ENCODE data around the gene SUSD4. TPM values are rescaled to one million over a fixed set of nuclear protein-coding genes. Genes with fewer than 3 reads are reported as not detected.

Gene SUSD4
- polyA plus RNA-seq, 1 of the 3 experiments (the other 2 are of a cell fraction), result 0.31 TPM

GRCh38 chr1:223231011-223231572 is 132.9 kb downstream of the SUSD4 start:
- Histone ChIP-seq H3K79me2 (ENCODE audit: insufficient read depth) (no peaks in the 10 kb centered on the region), H3K9me2 (no peaks in the 10 kb centered on the region), H3K4me2 (peak overlapping the region; percentile 75), H3K27ac (ENCODE audit: low read depth in 2 of 2, low read length in 1 of 2) (peak overlapping the region in 1 of 2 experiments; percentile 77; a peak in 2 of 4 replicates), H3K4me3 (ENCODE audit: low read depth in 2 of 2, low read length in 1 of 2) (no peak overlapping the region), H3K9me3 (no peaks in the 10 kb centered on the region), H3F3A (replicated peaks; ENCODE audit: insufficient read depth) (peaks cover 14% of the 10 kb centered on the region), H3K27me3 (ENCODE audit: insufficient read depth) (no peaks in the 10 kb centered on the region; the same call in 1 of the 2 replicates), H4K20me1 (ENCODE audit: insufficient read depth) (no peaks in the 10 kb centered on the region), H2AFZ (ENCODE audit: low read depth) (no peak overlapping the region; the same call in 1 of the 2 replicates), H3K36me3 (replicated peaks in 1 of 2; ENCODE audit: control insufficient read depth in 1 of 2, insufficient read depth in 2 of 2, low read length in 1 of 2) (no peaks in the 10 kb centered on the region), H3K4me1 (ENCODE audit: control insufficient read depth in 1 of 2, insufficient read depth in 2 of 2, low read depth in 1 of 2, low read length in 1 of 2) (peaks cover 0 to 19% of the 10 kb centered on the region in 2 experiments; a peak in 1 of 4 replicates), H3K9ac (peak overlapping the region; percentile 61; the same call in 1 of the 2 replicates)
- ChIA-PET POLR2A (no interaction called here), CTCF (no interaction called here)
- 65% methylated on average over 7 of the region's 7 CpGs for WGBS (ENCODE audit: low lambda C conversion rate)
- TF ChIP-seq, protein P1, sequence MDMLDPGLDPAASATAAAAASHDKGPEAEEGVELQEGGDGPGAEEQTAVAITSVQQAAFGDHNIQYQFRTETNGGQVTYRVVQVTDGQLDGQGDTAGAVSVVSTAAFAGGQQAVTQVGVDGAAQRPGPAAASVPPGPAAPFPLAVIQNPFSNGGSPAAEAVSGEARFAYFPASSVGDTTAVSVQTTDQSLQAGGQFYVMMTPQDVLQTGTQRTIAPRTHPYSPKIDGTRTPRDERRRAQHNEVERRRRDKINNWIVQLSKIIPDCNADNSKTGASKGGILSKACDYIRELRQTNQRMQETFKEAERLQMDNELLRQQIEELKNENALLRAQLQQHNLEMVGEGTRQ (IDR thresholded peaks at IDR 0.05; ENCODE audit: borderline replicate concordance, low read depth, low read length), result no peak
- TF ChIP-seq FOSL2 (IDR thresholded peaks at IDR 0.05; ENCODE audit: borderline replicate concordance, low read depth), result no peak
- TF ChIP-seq RCOR1 (IDR thresholded peaks at IDR 0.05; ENCODE audit: low read length), result no peak
- no peak for TF ChIP-seq TAF1 (IDR thresholded peaks at IDR 0.05; ENCODE audit: borderline replicate concordance, low read depth, low read length)
- TF ChIP-seq, protein P2, sequence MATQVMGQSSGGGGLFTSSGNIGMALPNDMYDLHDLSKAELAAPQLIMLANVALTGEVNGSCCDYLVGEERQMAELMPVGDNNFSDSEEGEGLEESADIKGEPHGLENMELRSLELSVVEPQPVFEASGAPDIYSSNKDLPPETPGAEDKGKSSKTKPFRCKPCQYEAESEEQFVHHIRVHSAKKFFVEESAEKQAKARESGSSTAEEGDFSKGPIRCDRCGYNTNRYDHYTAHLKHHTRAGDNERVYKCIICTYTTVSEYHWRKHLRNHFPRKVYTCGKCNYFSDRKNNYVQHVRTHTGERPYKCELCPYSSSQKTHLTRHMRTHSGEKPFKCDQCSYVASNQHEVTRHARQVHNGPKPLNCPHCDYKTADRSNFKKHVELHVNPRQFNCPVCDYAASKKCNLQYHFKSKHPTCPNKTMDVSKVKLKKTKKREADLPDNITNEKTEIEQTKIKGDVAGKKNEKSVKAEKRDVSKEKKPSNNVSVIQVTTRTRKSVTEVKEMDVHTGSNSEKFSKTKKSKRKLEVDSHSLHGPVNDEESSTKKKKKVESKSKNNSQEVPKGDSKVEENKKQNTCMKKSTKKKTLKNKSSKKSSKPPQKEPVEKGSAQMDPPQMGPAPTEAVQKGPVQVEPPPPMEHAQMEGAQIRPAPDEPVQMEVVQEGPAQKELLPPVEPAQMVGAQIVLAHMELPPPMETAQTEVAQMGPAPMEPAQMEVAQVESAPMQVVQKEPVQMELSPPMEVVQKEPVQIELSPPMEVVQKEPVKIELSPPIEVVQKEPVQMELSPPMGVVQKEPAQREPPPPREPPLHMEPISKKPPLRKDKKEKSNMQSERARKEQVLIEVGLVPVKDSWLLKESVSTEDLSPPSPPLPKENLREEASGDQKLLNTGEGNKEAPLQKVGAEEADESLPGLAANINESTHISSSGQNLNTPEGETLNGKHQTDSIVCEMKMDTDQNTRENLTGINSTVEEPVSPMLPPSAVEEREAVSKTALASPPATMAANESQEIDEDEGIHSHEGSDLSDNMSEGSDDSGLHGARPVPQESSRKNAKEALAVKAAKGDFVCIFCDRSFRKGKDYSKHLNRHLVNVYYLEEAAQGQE (IDR thresholded peaks at IDR 0.05; ENCODE audit: low read depth, low read length), result no peak
- TF ChIP-seq ELF1 (IDR thresholded peaks at IDR 0.05), result no peak
- TF ChIP-seq JUND (IDR thresholded peaks at IDR 0.05), result no peak
- TF ChIP-seq, protein P3, sequence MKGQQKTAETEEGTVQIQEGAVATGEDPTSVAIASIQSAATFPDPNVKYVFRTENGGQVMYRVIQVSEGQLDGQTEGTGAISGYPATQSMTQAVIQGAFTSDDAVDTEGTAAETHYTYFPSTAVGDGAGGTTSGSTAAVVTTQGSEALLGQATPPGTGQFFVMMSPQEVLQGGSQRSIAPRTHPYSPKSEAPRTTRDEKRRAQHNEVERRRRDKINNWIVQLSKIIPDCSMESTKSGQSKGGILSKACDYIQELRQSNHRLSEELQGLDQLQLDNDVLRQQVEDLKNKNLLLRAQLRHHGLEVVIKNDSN (IDR thresholded peaks at IDR 0.05; ENCODE audit: borderline replicate concordance, low read depth), result no peak
- DNase-seq, result no peak

GRCh38 chr1:223230161-223230881 is 133.7 kb downstream of the SUSD4 start:
- Histone ChIP-seq H3F3A (replicated peaks; ENCODE audit: insufficient read depth) (peaks cover 14% of the 10 kb centered on the region), H3K9me2 (no peaks in the 10 kb centered on the region), H4K20me1 (ENCODE audit: insufficient read depth) (no peaks in the 10 kb centered on the region), H3K27me3 (ENCODE audit: insufficient read depth) (no peaks in the 10 kb centered on the region; the same call in 1 of the 2 replicates), H2AFZ (ENCODE audit: low read depth) (peak overlapping the region; percentile 12; the same call in 1 of the 2 replicates), H3K4me3 (ENCODE audit: low read depth in 2 of 2, low read length in 1 of 2) (no peak overlapping the region; a peak in 1 of 4 replicates), H3K4me2 (peak overlapping the region; percentile 75), H3K9me3 (no peaks in the 10 kb centered on the region), H3K79me2 (ENCODE audit: insufficient read depth) (no peaks in the 10 kb centered on the region), H3K36me3 (replicated peaks in 1 of 2; ENCODE audit: control insufficient read depth in 1 of 2, insufficient read depth in 2 of 2, low read length in 1 of 2) (no peaks in the 10 kb centered on the region), H3K27ac (ENCODE audit: low read depth in 2 of 2, low read length in 1 of 2) (peak overlapping the region in 1 of 2 experiments; percentile 77; a peak in 2 of 4 replicates), H3K9ac (peak overlapping the region; percentile 61; the same call in 1 of the 2 replicates), H3K4me1 (ENCODE audit: control insufficient read depth in 1 of 2, insufficient read depth in 2 of 2, low read depth in 1 of 2, low read length in 1 of 2) (peaks cover 0 to 19% of the 10 kb centered on the region in 2 experiments; a peak in 1 of 4 replicates)
- CTCF ChIA-PET, result no interaction called here
- POLR2A ChIA-PET, result no interaction called here
- DNase-seq, result no peak
- 54% methylated on average over 10 of the region's 11 CpGs for WGBS (ENCODE audit: low lambda C conversion rate)
- TF ChIP-seq FOSL2 (IDR thresholded peaks at IDR 0.05; ENCODE audit: borderline replicate concordance, low read depth) (peak; percentile 89), RXRA (IDR thresholded peaks at IDR 0.05; ENCODE audit: borderline replicate concordance, low read depth) (no peak), TAF1 (IDR thresholded peaks at IDR 0.05; ENCODE audit: borderline replicate concordance, low read depth, low read length) (no peak), CHD2 (IDR thresholded peaks at IDR 0.05; ENCODE audit: low read length, partially characterized antibody) (no peak), RAD21 (IDR thresholded peaks at IDR 0.05; ENCODE audit: low read length) (no peak), RFX5 (IDR thresholded peaks at IDR 0.05; ENCODE audit: low read length) (no peak), ZBTB33 (IDR thresholded peaks at IDR 0.05; ENCODE audit: borderline replicate concordance, low read depth) (no peak; the same call in 1 of the 2 replicates), YY1 (IDR thresholded peaks at IDR 0.05; ENCODE audit: low read depth) (no peak), POLR2AphosphoS5 (IDR thresholded peaks at IDR 0.05; ENCODE audit: low read depth, low read length) (no peak; the same call in 1 of the 2 replicates), ELF1 (IDR thresholded peaks at IDR 0.05) (no peak), SIN3A (IDR thresholded peaks at IDR 0.05; ENCODE audit: borderline replicate concordance, low read depth, low read length) (no peak)
- TF ChIP-seq, protein P4, sequence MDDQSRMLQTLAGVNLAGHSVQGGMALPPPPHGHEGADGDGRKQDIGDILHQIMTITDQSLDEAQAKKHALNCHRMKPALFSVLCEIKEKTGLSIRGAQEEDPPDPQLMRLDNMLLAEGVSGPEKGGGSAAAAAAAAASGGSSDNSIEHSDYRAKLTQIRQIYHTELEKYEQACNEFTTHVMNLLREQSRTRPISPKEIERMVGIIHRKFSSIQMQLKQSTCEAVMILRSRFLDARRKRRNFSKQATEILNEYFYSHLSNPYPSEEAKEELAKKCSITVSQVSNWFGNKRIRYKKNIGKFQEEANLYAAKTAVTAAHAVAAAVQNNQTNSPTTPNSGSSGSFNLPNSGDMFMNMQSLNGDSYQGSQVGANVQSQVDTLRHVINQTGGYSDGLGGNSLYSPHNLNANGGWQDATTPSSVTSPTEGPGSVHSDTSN (IDR thresholded peaks at IDR 0.05), result no peak

Measured in SK-N-SH (cell line).